ENCODE data around the gene INTS7.

GRCh38 chr1:212034516-212035122 lies 738 bp downstream of the INTS7 start:
- TF ChIP-seq CTCF (IDR thresholded peaks at IDR 0.05) (no peak), POLR2A (IDR thresholded peaks at IDR 0.05) (no peak)
